Measurements from ENCODE around the gene ST6GALNAC3. TPM values are rescaled to one million over a fixed set of nuclear protein-coding genes. Genes with fewer than 3 reads are reported as not detected.

The ST6GALNAC3 gene
- total and polyA plus RNA-seq, 2 experiments from 2014 or later, result 29.4 to 33.3 TPM

DNA sequence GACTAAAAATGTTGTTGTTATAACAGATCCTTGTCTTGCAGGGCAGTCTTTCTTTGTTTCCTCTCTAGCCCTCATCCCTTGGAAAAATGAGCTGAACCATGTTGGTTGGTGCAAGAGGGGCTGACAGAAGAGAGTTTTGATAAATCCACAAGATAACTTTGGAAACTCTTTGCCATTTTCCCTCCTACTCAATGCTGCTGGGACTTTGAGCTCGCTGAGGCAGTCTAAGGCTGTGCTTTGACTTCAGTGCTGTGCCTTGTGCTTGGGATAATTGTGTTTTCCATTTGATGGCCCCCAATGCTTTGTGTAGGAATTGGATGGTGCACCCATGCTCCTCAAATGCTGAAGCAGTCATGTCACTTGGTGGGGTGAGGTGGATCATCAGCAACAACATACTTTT lies 31.7 kb downstream of the ST6GALNAC3 start:
- Histone ChIP-seq H3K36me3 (replicated peaks; ENCODE audit: insufficient read depth, low read depth) (no peaks in the 10 kb centered on the region), H2AFZ (no peak overlapping the region), H3K9me2 (replicated peaks; ENCODE audit: insufficient read depth) (no peaks in the 10 kb centered on the region), H3K79me2 (peaks cover 59% of the 10 kb centered on the region), H4K20me1 (ENCODE audit: insufficient read depth, poor library complexity, severe bottlenecking) (no peaks in the 10 kb centered on the region), H3K9me3 (ENCODE audit: low read depth) (no peaks in the 10 kb centered on the region), H3K4me1 (ENCODE audit: insufficient read depth) (peaks cover 5% of the 10 kb centered on the region), H3K4me3 (no peak overlapping the region), H3K27ac (no peak overlapping the region), H3K27me3 (no peaks in the 10 kb centered on the region), H3K4me2 (no peak overlapping the region)
- no peak for TF ChIP-seq EZH2phosphoT487 (IDR thresholded peaks at IDR 0.05; ENCODE audit: low read depth, severe bottlenecking, unreplicated experiment)
- TF ChIP-seq, protein P1, sequence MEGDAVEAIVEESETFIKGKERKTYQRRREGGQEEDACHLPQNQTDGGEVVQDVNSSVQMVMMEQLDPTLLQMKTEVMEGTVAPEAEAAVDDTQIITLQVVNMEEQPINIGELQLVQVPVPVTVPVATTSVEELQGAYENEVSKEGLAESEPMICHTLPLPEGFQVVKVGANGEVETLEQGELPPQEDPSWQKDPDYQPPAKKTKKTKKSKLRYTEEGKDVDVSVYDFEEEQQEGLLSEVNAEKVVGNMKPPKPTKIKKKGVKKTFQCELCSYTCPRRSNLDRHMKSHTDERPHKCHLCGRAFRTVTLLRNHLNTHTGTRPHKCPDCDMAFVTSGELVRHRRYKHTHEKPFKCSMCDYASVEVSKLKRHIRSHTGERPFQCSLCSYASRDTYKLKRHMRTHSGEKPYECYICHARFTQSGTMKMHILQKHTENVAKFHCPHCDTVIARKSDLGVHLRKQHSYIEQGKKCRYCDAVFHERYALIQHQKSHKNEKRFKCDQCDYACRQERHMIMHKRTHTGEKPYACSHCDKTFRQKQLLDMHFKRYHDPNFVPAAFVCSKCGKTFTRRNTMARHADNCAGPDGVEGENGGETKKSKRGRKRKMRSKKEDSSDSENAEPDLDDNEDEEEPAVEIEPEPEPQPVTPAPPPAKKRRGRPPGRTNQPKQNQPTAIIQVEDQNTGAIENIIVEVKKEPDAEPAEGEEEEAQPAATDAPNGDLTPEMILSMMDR (IDR thresholded peaks at IDR 0.05; ENCODE audit: poor library complexity), result no peak
- no peak for DNase-seq (ENCODE audit: low spot score)
- 100% methylated on average over 1 of the region's 1 CpG for WGBS (ENCODE audit: low lambda C conversion rate, missing lambda C conversion rate)

DNA sequence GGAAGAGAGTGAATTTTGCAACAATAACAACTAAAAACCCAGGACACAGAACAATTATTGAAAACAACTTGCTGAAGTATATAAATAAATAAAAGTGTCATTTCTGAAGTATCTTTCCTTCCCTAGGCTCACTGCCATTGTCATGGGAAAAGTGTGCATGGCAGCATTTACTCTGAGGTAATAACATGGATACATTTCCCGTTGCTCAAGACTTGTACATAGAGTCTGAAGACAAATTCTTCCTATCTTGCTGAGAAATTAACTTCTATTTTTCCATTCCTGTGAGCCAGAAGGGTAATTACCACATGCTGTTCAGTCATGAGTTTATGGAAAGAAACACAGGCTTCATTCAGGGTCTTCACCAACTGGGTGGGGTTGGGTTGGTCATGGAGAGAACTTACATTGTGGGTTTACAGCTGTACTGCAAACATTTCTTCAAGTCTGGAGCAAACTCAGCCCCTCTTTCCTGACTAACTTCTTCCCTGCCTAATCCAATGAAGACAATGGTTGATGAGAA lies 32.2 kb downstream of the ST6GALNAC3 start:
- H3K36me3 ChIP-seq (replicated peaks; ENCODE audit: insufficient read depth, low read depth), result no peaks in the 10 kb centered on the region
- H3K9me3 ChIP-seq (ENCODE audit: low read depth), result no peaks in the 10 kb centered on the region
- WGBS (ENCODE audit: low lambda C conversion rate, missing lambda C conversion rate), result 100% methylated on average over 1 of the region's 1 CpG
- no peaks in the 10 kb centered on the region for H3K27me3 ChIP-seq
- H3K27ac ChIP-seq, result no peak overlapping the region
- H3K4me1 ChIP-seq (ENCODE audit: insufficient read depth), result peaks cover 5% of the 10 kb centered on the region
- no peak for TF ChIP-seq EZH2phosphoT487 (IDR thresholded peaks at IDR 0.05; ENCODE audit: low read depth, severe bottlenecking, unreplicated experiment)
- no peaks in the 10 kb centered on the region for H4K20me1 ChIP-seq (ENCODE audit: insufficient read depth, poor library complexity, severe bottlenecking)
- H3K4me2 ChIP-seq, result no peak overlapping the region
- H3K79me2 ChIP-seq, result peaks cover 59% of the 10 kb centered on the region
- H2AFZ ChIP-seq, result no peak overlapping the region
- H3K9me2 ChIP-seq (replicated peaks; ENCODE audit: insufficient read depth), result no peaks in the 10 kb centered on the region
- no peak for DNase-seq (ENCODE audit: low spot score)
- no peak overlapping the region for H3K4me3 ChIP-seq

DNA sequence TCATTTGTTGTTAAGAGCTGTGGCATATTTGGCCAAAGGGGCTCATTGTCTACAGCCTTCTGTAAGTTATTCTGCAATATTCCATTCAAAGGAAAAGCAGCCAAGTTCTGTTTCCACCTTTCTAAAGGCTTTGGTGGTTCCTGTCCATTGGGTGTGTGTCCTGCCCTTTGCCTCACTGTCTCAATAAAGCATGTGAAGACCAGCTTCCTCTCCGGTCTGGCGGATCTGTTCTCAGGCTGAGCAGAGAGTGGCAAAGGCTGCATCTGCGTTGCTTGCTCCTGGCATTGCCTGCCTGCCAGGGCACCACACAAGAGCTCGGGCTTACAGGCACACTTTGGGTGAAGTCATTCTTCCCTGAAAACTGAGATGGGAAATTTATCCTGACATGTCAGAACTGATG lies 34.9 kb downstream of the ST6GALNAC3 start:
- no peaks in the 10 kb centered on the region for H3K36me3 ChIP-seq (replicated peaks; ENCODE audit: insufficient read depth, low read depth)
- DNase-seq (ENCODE audit: low spot score), result no peak
- H3K79me2 ChIP-seq, result peaks cover 49% of the 10 kb centered on the region
- peaks cover 5% of the 10 kb centered on the region for H3K4me1 ChIP-seq (ENCODE audit: insufficient read depth)
- no peak for TF ChIP-seq EZH2 (IDR thresholded peaks at IDR 0.05; ENCODE audit: borderline replicate concordance)
- TF ChIP-seq EZH2phosphoT487 (IDR thresholded peaks at IDR 0.05; ENCODE audit: low read depth, severe bottlenecking, unreplicated experiment), result no peak
- TF ChIP-seq, protein P1 (IDR thresholded peaks at IDR 0.05; ENCODE audit: poor library complexity), result no peak
- H3K9me3 ChIP-seq (ENCODE audit: low read depth), result no peaks in the 10 kb centered on the region
- H3K9me2 ChIP-seq (replicated peaks; ENCODE audit: insufficient read depth), result no peaks in the 10 kb centered on the region
- H3K4me3 ChIP-seq, result no peak overlapping the region
- H3K27ac ChIP-seq, result no peak overlapping the region
- 94% methylated on average over 4 of the region's 4 CpGs for WGBS (ENCODE audit: low lambda C conversion rate, missing lambda C conversion rate)
- no peaks in the 10 kb centered on the region for H4K20me1 ChIP-seq (ENCODE audit: insufficient read depth, poor library complexity, severe bottlenecking)
- no peak overlapping the region for H3K4me2 ChIP-seq
- H3K27me3 ChIP-seq, result no peaks in the 10 kb centered on the region
- no peak overlapping the region for H2AFZ ChIP-seq

DNA sequence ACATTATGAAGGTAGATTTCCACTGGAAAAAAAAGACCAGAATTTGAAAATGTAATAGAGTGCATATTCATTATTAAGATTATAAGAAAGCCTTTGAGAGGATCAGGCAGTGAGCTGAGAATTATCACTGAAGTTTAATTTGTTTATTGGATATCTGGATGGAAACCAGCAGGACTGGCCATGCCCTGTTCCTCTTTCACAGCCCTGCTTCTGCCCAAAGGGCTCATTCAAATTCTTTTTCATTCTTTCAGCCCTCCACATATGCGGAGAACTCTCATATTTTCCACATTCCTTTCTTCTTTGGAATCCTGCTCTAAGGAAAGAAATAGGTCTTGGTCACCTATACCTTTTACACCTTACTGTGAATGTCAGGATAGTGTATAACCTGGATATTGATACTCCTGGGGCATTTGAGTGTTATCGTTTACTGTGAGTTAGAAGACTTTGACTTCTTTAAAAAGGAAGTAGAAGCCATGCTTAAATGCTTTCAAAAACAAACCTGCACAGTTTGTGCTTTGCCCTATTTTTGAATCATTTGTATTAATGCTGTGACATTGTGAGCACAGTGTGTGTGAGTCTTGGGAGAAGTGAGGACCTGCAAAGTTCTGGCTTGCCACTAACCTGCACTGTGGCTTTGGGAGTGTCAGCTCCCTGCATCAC lies 35.5 kb downstream of the ST6GALNAC3 start:
- no peaks in the 10 kb centered on the region for H3K27me3 ChIP-seq
- no peaks in the 10 kb centered on the region for H3K9me2 ChIP-seq (replicated peaks; ENCODE audit: insufficient read depth)
- no peak overlapping the region for H3K4me3 ChIP-seq
- H3K9me3 ChIP-seq (ENCODE audit: low read depth), result no peaks in the 10 kb centered on the region
- peaks cover 51% of the 10 kb centered on the region for H3K79me2 ChIP-seq
- no peak for TF ChIP-seq EZH2 (IDR thresholded peaks at IDR 0.05; ENCODE audit: borderline replicate concordance)
- no peak for TF ChIP-seq EZH2phosphoT487 (IDR thresholded peaks at IDR 0.05; ENCODE audit: low read depth, severe bottlenecking, unreplicated experiment)
- TF ChIP-seq, protein P1 (IDR thresholded peaks at IDR 0.05; ENCODE audit: poor library complexity), result no peak
- H3K36me3 ChIP-seq (replicated peaks; ENCODE audit: insufficient read depth, low read depth), result no peaks in the 10 kb centered on the region
- DNase-seq (ENCODE audit: low spot score), result no peak
- H3K27ac ChIP-seq, result no peak overlapping the region
- no peak overlapping the region for H2AFZ ChIP-seq
- H3K4me1 ChIP-seq (ENCODE audit: insufficient read depth), result peaks cover 5% of the 10 kb centered on the region
- H3K4me2 ChIP-seq, result no peak overlapping the region
- WGBS (ENCODE audit: low lambda C conversion rate, missing lambda C conversion rate), result 80% methylated on average over 2 of the region's 2 CpGs
- no peaks in the 10 kb centered on the region for H4K20me1 ChIP-seq (ENCODE audit: insufficient read depth, poor library complexity, severe bottlenecking)

Measured in hepatocyte (in vitro differentiated cells).